PC-9 (cell line): Measurements from ENCODE around the gene PPBP. TPM values are rescaled to one million over a fixed set of nuclear protein-coding genes. Genes with fewer than 3 reads are reported as not detected.

ENCODE experiments used
- BruUV-seq: library from RNA; stranded (reverse); fragments of 400-500 nt; replicated peaks from 2 replicates; lab custom pipeline; 2021; lab: Mats Ljungman, UMichigan
- CTCF ChIA-PET: fragments of 300-600 bp; sonication (Branson Sonifier 250); formaldehyde crosslinking; loops from one replicate; lab custom pipeline; 2022; ENCODE audit warnings: antibody characterized with exemption; lab: Charles Lee
- POLR2A ChIA-PET: fragments of 300-600 bp; sonication (Branson Sonifier 250); formaldehyde crosslinking; loops from one replicate; lab custom pipeline; 2022; ENCODE audit warnings: antibody characterized with exemption; ENCODE audit not compliant: unreplicated experiment; lab: Charles Lee
- DNase-seq, 2 experiments: peaks; one replicate each; pipeline versions ENCODE4 v3.0.0 to v3.0.0-alpha.2; 2015 to 2022; ENCODE audit warnings: mixed read lengths in 1 of 2
- H2AFZ ChIP-seq: fragments of 200-600 bp; sonication (generic); 2 replicates; pipeline ENCODE4 v1.8.1; 2017; ENCODE audit warnings: antibody characterized with exemption
- H3F3A ChIP-seq: fragments of 200-600 bp; sonication (generic); 2 replicates; pipeline ENCODE4 v1.8.1; 2017; ENCODE audit warnings: antibody characterized with exemption, mild to moderate bottlenecking, low read depth; ENCODE audit not compliant: insufficient read depth
- H3K27ac ChIP-seq: fragments of 200-600 bp; sonication (generic); 2 replicates; pipeline ENCODE4 v1.6.1; 2016; ENCODE audit warnings: mixed run types
- H3K27me3 ChIP-seq: fragments of 200-600 bp; sonication (generic); 2 replicates; pipeline ENCODE4 v1.6.1; 2016; ENCODE audit warnings: low read depth, mixed run types; ENCODE audit not compliant: insufficient read depth
- H3K36me3 ChIP-seq: fragments of 200-600 bp; sonication (generic); 2 replicates; pipeline ENCODE4 v1.6.1; 2016; ENCODE audit warnings: low read depth, mixed run types
- H3K4me1 ChIP-seq: fragments of 200-600 bp; sonication (generic); replicated peaks from 2 replicates; pipeline ENCODE4 v1.6.1; 2016; ENCODE audit warnings: mixed run types; ENCODE audit not compliant: insufficient read depth
- H3K4me2 ChIP-seq: fragments of 200-600 bp; sonication (generic); 2 replicates; pipeline ENCODE4 v1.6.1; 2017; ENCODE audit warnings: mixed run types
- H3K4me3 ChIP-seq: fragments of 200-600 bp; sonication (generic); 2 replicates; pipeline ENCODE4 v1.6.1; 2016; ENCODE audit warnings: mixed run types
- H3K79me2 ChIP-seq: fragments of 200-600 bp; sonication (generic); 2 replicates; pipeline ENCODE4 v1.6.1; 2017; ENCODE audit warnings: low read depth, mixed run types
- H3K9me2 ChIP-seq: fragments of 200-600 bp; sonication (generic); 2 replicates; pipeline ENCODE4 v1.8.1; 2017; ENCODE audit warnings: mild to moderate bottlenecking; ENCODE audit not compliant: insufficient read depth
- H3K9me3 ChIP-seq: fragments of 200-600 bp; sonication (generic); 2 replicates; pipeline ENCODE4 v1.8.1; 2016; ENCODE audit warnings: low read depth; ENCODE audit not compliant: insufficient read depth
- H4K20me1 ChIP-seq: fragments of 200-600 bp; sonication (generic); 2 replicates; pipeline ENCODE4 v1.8.1; 2017; ENCODE audit not compliant: insufficient read depth
- EZH2 ChIP-seq: fragments of 200-600 bp; sonication (generic); IDR thresholded peaks from 2 replicates; pipeline ENCODE4 v1.8.0; 2017; ENCODE audit warnings: antibody characterized with exemption, low read depth
- intact Hi-C: fragments of 100-400 bp; cut with micrococcal nuclease; formaldehyde crosslinking; loops from one replicate; pipeline ENCODE4 v1.10.0; 2022; ENCODE audit not compliant: unreplicated experiment
- total RNA-seq: library from RNA; stranded (reverse); gene quantifications from 2 replicates; pipeline ENCODE4 v1.2.3, GENCODE V29; 2021
- TF ChIP-seq, protein P1 (sequence below): fragments of 200-600 bp; sonication (generic); conservative IDR thresholded peaks from 2 replicates; pipeline ENCODE4 v1.6.1; 2017; ENCODE audit warnings: mixed run types, antibody characterized with exemption, mild to moderate bottlenecking, moderate library complexity

The PPBP gene
- total RNA-seq, 1 experiment from 2014 or later = not detected

DNA sequence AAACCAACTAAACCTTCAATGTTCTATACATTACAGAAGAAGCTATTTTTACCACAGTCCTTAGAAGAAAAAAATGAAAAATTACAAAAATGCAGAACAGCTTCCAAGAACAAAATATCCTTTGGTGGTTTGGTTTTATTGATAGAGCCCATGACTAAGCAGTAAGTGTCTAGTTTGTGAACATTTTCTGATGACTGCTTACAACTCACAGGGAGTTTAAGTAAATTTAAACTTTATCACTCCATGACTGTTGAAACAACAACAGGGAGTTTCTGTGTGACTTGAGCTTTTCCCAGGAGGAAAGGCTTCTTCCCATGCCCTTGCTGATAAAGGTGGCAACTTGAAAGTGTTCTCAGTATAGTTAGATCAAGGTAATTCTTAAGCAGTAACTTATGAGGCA is 9.1 kb downstream of the PPBP start:
- Histone ChIP-seq H3K36me3 (no peaks in the 10 kb centered on the region), H4K20me1 (no peaks in the 10 kb centered on the region), H3K27ac (0 out of 2 replicates have a peak overlapping the region, but pooled peaks have one; percentile 44), H3K4me3 (no peak overlapping the region), H2AFZ (no peak overlapping the region), H3K27me3 (no peaks in the 10 kb centered on the region), H3K9me3 (no peaks in the 10 kb centered on the region), H3K9me2 (no peaks in the 10 kb centered on the region), H3K79me2 (no peaks in the 10 kb centered on the region), H3F3A (no peaks in the 10 kb centered on the region), H3K4me1 (no peaks in the 10 kb centered on the region), H3K4me2 (no peak overlapping the region)
- DNase-seq = no peak
- intact Hi-C loops = no loop called here
- TF ChIP-seq, protein P1, sequence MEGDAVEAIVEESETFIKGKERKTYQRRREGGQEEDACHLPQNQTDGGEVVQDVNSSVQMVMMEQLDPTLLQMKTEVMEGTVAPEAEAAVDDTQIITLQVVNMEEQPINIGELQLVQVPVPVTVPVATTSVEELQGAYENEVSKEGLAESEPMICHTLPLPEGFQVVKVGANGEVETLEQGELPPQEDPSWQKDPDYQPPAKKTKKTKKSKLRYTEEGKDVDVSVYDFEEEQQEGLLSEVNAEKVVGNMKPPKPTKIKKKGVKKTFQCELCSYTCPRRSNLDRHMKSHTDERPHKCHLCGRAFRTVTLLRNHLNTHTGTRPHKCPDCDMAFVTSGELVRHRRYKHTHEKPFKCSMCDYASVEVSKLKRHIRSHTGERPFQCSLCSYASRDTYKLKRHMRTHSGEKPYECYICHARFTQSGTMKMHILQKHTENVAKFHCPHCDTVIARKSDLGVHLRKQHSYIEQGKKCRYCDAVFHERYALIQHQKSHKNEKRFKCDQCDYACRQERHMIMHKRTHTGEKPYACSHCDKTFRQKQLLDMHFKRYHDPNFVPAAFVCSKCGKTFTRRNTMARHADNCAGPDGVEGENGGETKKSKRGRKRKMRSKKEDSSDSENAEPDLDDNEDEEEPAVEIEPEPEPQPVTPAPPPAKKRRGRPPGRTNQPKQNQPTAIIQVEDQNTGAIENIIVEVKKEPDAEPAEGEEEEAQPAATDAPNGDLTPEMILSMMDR = no peak
- no peak for TF ChIP-seq EZH2
- no TSS peak for BruUV-seq
- ChIA-PET CTCF (no interaction called here), POLR2A (no interaction called here)

DNA sequence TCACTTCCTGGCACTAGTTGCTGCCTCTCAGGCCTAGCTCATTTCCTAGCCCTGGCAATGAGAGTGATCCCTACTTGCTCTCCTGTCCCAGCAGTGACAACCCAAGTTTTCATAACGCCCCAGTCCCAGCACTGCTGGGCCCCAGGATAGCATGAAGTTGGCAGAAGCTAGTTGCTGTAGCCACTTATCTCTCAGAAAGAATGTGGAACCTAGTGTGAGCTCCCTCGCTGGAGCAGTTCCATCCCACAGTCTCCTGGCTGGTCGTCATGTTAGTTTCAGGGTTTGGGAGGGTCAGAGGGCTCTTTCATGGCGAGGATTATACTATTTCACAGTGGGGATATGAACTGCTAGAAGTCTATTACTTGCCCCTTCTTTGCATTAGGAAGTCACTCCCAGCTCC is 11.3 kb downstream of the PPBP start:
- Histone ChIP-seq H3K9me3 (0 out of 2 replicates have a peak, but pooled peaks cover under 1% of the 10 kb centered on the region), H3K36me3 (no peaks in the 10 kb centered on the region), H3K9me2 (no peaks in the 10 kb centered on the region), H3F3A (no peaks in the 10 kb centered on the region), H3K4me2 (no peak overlapping the region), H3K27me3 (no peaks in the 10 kb centered on the region), H2AFZ (no peak overlapping the region), H3K4me3 (no peak overlapping the region), H3K4me1 (no peaks in the 10 kb centered on the region), H3K27ac (no peak overlapping the region), H3K79me2 (no peaks in the 10 kb centered on the region), H4K20me1 (no peaks in the 10 kb centered on the region)
- intact Hi-C loops = no loop called here
- TF ChIP-seq EZH2 = no peak
- TF ChIP-seq, protein P1 = no peak
- DNase-seq = no peak
- BruUV-seq = no TSS peak
- ChIA-PET POLR2A (no interaction called here), CTCF (no interaction called here)

DNA sequence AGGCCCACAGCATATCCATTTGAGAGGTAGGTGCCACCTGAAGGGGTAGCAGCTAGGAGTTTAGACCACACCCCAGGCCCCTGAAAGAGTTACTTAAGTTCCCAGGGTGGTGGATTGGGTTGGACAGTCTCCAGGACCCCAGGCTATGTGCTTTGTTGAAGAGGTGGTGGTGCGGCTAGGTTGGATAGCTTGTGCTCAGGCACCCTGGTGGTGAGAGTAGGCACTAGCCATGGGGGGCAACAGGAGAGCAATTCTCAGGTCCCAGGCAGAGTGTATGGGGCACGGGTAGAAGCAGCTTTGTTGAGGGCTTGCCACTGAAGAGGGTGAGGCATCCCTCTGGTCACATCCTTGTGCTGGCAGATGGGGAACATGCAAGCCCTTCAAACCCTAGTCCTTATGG is 11.8 kb downstream of the PPBP start:
- Histone ChIP-seq H2AFZ (no peak overlapping the region), H3K4me2 (no peak overlapping the region), H3K27ac (no peak overlapping the region), H3K9me3 (0 out of 2 replicates have a peak, but pooled peaks cover 3% of the 10 kb centered on the region), H3K9me2 (no peaks in the 10 kb centered on the region), H4K20me1 (no peaks in the 10 kb centered on the region), H3K79me2 (no peaks in the 10 kb centered on the region), H3K36me3 (no peaks in the 10 kb centered on the region), H3K27me3 (no peaks in the 10 kb centered on the region), H3K4me1 (no peaks in the 10 kb centered on the region), H3F3A (no peaks in the 10 kb centered on the region), H3K4me3 (no peak overlapping the region)
- POLR2A ChIA-PET = no interaction called here
- no peak for TF ChIP-seq EZH2
- TF ChIP-seq, protein P1 = no peak
- CTCF ChIA-PET = no interaction called here
- intact Hi-C loops = no loop called here
- BruUV-seq = no TSS peak
- no peak for DNase-seq
